ENCODE measurements around the gene KRT23. TPM values are rescaled to one million over a fixed set of nuclear protein-coding genes. Genes with fewer than 3 reads are reported as not detected.

The KRT23 gene
- total and polyA plus RNA-seq, 2 of the 13 experiments (the other 11 are each of a cell fraction or from before 2014, with no cell fraction given): 24.7 to 51.1 TPM

- no peak for TF ChIP-seq ZNF34 (CRISPR knock-in tag; IDR thresholded peaks at IDR 0.05; ENCODE audit: borderline replicate concordance)
- no peak for TF ChIP-seq DZIP1 (CRISPR knock-in tag; IDR thresholded peaks at IDR 0.05)
- TF ChIP-seq PITX1 (CRISPR knock-in tag; IDR thresholded peaks at IDR 0.05): no peak
- TF ChIP-seq CBFB (CRISPR knock-in tag; IDR thresholded peaks at IDR 0.05): no peak
- TF ChIP-seq MZF1 (CRISPR knock-in tag; IDR thresholded peaks at IDR 0.05; ENCODE audit: borderline replicate concordance): no peak
- no peak for TF ChIP-seq POLR2AphosphoS2 (IDR thresholded peaks at IDR 0.05; ENCODE audit: low read depth, low read length)
- TF ChIP-seq HNF4A (CRISPR knock-in tag; IDR thresholded peaks at IDR 0.05): no peak
- no peak for TF ChIP-seq TGIF2 (CRISPR knock-in tag; IDR thresholded peaks at IDR 0.05)
- no peak for TF ChIP-seq ARNTL (CRISPR knock-in tag; IDR thresholded peaks at IDR 0.05)
- TF ChIP-seq ZSCAN12 (CRISPR knock-in tag; IDR thresholded peaks at IDR 0.05): no peak
- no peak for TF ChIP-seq ZNF510 (CRISPR knock-in tag; IDR thresholded peaks at IDR 0.05; ENCODE audit: low read depth)
- TF ChIP-seq ZNF552 (CRISPR knock-in tag; IDR thresholded peaks at IDR 0.05; ENCODE audit: borderline replicate concordance): no peak
- no peak for TF ChIP-seq HMGA1 (CRISPR knock-in tag; conservative IDR thresholded peaks at IDR 0.05)
- no peak for TF ChIP-seq ZFP36L1 (CRISPR knock-in tag; IDR thresholded peaks at IDR 0.05)
- TF ChIP-seq BHLHE40 (IDR thresholded peaks at IDR 0.05; ENCODE audit: low read length): no peak
- no peak for TF ChIP-seq ZNF205 (CRISPR knock-in tag; IDR thresholded peaks at IDR 0.05)
- no peak for TF ChIP-seq SMYD3 (CRISPR knock-in tag; IDR thresholded peaks at IDR 0.05)
- no peak for TF ChIP-seq XBP1 (CRISPR knock-in tag; IDR thresholded peaks at IDR 0.05)
- TF ChIP-seq DBP (CRISPR knock-in tag; IDR thresholded peaks at IDR 0.05; ENCODE audit: not compliant biosample characterization): no peak
- TF ChIP-seq ZNF160 (CRISPR knock-in tag; IDR thresholded peaks at IDR 0.05): no peak
- TF ChIP-seq ZBTB1 (CRISPR knock-in tag; IDR thresholded peaks at IDR 0.05; ENCODE audit: borderline replicate concordance): no peak
- no peak for TF ChIP-seq MED13 (CRISPR knock-in tag; IDR thresholded peaks at IDR 0.05)
- TF ChIP-seq IRF1 (CRISPR knock-in tag; IDR thresholded peaks at IDR 0.05; ENCODE audit: low read depth): no peak
- no peak for TF ChIP-seq ZNF780A (CRISPR knock-in tag; IDR thresholded peaks at IDR 0.05)
- no peak for TF ChIP-seq PHF8 (CRISPR knock-in tag; IDR thresholded peaks at IDR 0.05)
- no peak for TF ChIP-seq ONECUT2 (CRISPR knock-in tag; IDR thresholded peaks at IDR 0.05)
- TF ChIP-seq HNRNPUL1 (IDR thresholded peaks at IDR 0.05; ENCODE audit: low read depth, low read length): 0 out of 2 replicates have a peak, but pooled peaks have one; percentile 35
- no peak for TF ChIP-seq SNAPC5 (CRISPR knock-in tag; IDR thresholded peaks at IDR 0.05; ENCODE audit: borderline replicate concordance)
- TF ChIP-seq ZNF12 (CRISPR knock-in tag; IDR thresholded peaks at IDR 0.05): no peak
- no peak for TF ChIP-seq ZNF430 (CRISPR knock-in tag; IDR thresholded peaks at IDR 0.05)
Observed at GRCh38 chr17:40903129-40903847, 34.2 kb downstream of the KRT23 start (continued).
